Measurements from ENCODE around the gene RABL2B. TPM values are rescaled to one million over a fixed set of nuclear protein-coding genes. Genes with fewer than 3 reads are reported as not detected.

The RABL2B gene
- total and polyA plus RNA-seq, 2 donors (not counting 3 experiments of a cell fraction or from before 2014, with no cell fraction given): 26.7 to 39.8 TPM

GRCh38 chr22:50730941-50731661, 52.3 kb downstream of the RABL2B start:
- H4K20me1 ChIP-seq (replicated peaks; ENCODE audit: control insufficient read depth, extremely low read depth, insufficient read depth, low read length): peaks cover 4% of the 10 kb centered on the region
- FAIRE-seq (no peak), DNase-seq (ENCODE audit: low read depth, low spot score) (no peak)
- no peaks in the 10 kb centered on the region for H3K4me1 ChIP-seq (ENCODE audit: control insufficient read depth, extremely low read depth, insufficient read depth, low read length)
- intact Hi-C loops (cut with micrococcal nuclease) (no loop called here), dilution Hi-C loops (cut with MboI; ENCODE audit: extremely low pct_ligation_motif_present, low sequenced_read_pairs) (no loop called here)
- no peak overlapping the region for H2AFZ ChIP-seq (ENCODE audit: low read depth, low read length)
- no peak overlapping the region for H3K4me3 ChIP-seq (replicated peaks in 1 of 3; ENCODE audit: insufficient read depth in 1 of 3, low read depth in 1 of 3, low read length in 3 of 3)
- no peak overlapping the region for H3K27ac ChIP-seq (ENCODE audit: insufficient read depth, low read depth, low read length)
- no peak for TF ChIP-seq MAX (IDR thresholded peaks at IDR 0.05; ENCODE audit: insufficient read depth, insufficient read length)
- TF ChIP-seq FOS (IDR thresholded peaks at IDR 0.05; ENCODE audit: borderline replicate concordance, insufficient read depth, low read length): no peak
- no peak for TF ChIP-seq CTCF (IDR thresholded peaks at IDR 0.05; ENCODE audit: extremely low read depth in 1 of 2, insufficient read depth in 1 of 2, low read depth in 1 of 2, low read length in 2 of 2)
- no peak for TF ChIP-seq MYC (IDR thresholded peaks at IDR 0.05; ENCODE audit: low read depth, low read length)
- TF ChIP-seq POLR2A (IDR thresholded peaks at IDR 0.05; ENCODE audit: low read depth, low read length): no peak
- no peak for TF ChIP-seq GATA2 (IDR thresholded peaks at IDR 0.05; ENCODE audit: insufficient read depth, insufficient read length, low read depth, low read length)
- TF ChIP-seq EZH2 (IDR thresholded peaks at IDR 0.05; ENCODE audit: borderline replicate concordance, low read depth, low read length, severe bottlenecking): no peak
- no peak for TF ChIP-seq POLR2AphosphoS5 (IDR thresholded peaks at IDR 0.05; ENCODE audit: insufficient read depth, low read depth, low read length)
- TF ChIP-seq JUN (IDR thresholded peaks at IDR 0.05; ENCODE audit: borderline replicate concordance, insufficient read depth, insufficient read length, low read depth): no peak
- no peak overlapping the region for H3K9ac ChIP-seq (replicated peaks; ENCODE audit: extremely low read depth, insufficient read depth, low read length)
- peaks cover 14 to 41% of the 10 kb centered on the region in 2 experiments for H3K36me3 ChIP-seq (ENCODE audit: control insufficient read depth in 2 of 2, extremely low read depth in 1 of 2, insufficient read depth in 2 of 2, low read length in 2 of 2)
- ChIA-PET POLR2A (no interaction called here), CTCF (interaction anchor here (0.9 kb wide), 1 partner anchor 9 kb away, joined by 4 read pairs; no protein-coding TSS in a partner anchor)
- peaks cover 28% of the 10 kb centered on the region for H3K79me2 ChIP-seq (ENCODE audit: control insufficient read depth, insufficient read depth, low read length)
- no TSS peak for BruUV-seq (replicated peaks)
- H3K9me3 ChIP-seq (replicated peaks; ENCODE audit: control insufficient read depth, insufficient read depth, low read length): no peaks in the 10 kb centered on the region
- H3K4me2 ChIP-seq (ENCODE audit: insufficient read depth, low read length): no peak overlapping the region
- H3K9me1 ChIP-seq (replicated peaks; ENCODE audit: control insufficient read depth, extremely low read depth, insufficient read depth, low read length): no peaks in the 10 kb centered on the region
- no peaks in the 10 kb centered on the region for H3K27me3 ChIP-seq (ENCODE audit: control insufficient read depth in 2 of 2, insufficient read depth in 2 of 2, low read length in 2 of 2)
